Keratinocyte (primary cell): ENCODE data around the gene PNLDC1. TPM values are rescaled to one million over a fixed set of nuclear protein-coding genes. Genes with fewer than 3 reads are reported as not detected.
"Not testable (repeated sequence)": the region's sequence is repeated elsewhere in the genome, so short reads cannot be mapped to it uniquely, and the experiment has no call there.

Experiments used
- DNase-seq: peaks from one replicate; pipeline ENCODE4 v3.0.0-alpha.2; 2011; ENCODE audit warnings: low read depth, missing footprints, low spot score
- FAIRE-seq: peaks from 2 replicates; lab custom pipeline; 2011; peaks lifted over from hg19 to GRCh38; lab: Jason Lieb, UNC
- H2AFZ ChIP-seq: 2 replicates; pipeline ENCODE4 v1.6.0; 2012; ENCODE audit warnings: low read length, control low read depth, inconsistent platforms; ENCODE audit not compliant: control insufficient read depth
- H3K27ac ChIP-seq: 2 replicates; pipeline ENCODE4 v1.5.1; 2011; ENCODE audit warnings: low read length; ENCODE audit not compliant: control insufficient read depth, insufficient read depth
- H3K27me3 ChIP-seq: 3 replicates; pipeline ENCODE4 v1.6.0; 2011; ENCODE audit warnings: low read length; ENCODE audit not compliant: control insufficient read depth, insufficient read depth; ENCODE audit errors: extremely low read depth
- H3K36me3 ChIP-seq, 2 experiments: 2 replicates in 1 of 2; 3 replicates in 1 of 2; pipeline ENCODE4 v1.5.1; 2011; ENCODE audit warnings: low read length in 2 of 2, mild to moderate bottlenecking in 1 of 2; ENCODE audit not compliant: control insufficient read depth in 2 of 2, insufficient read depth in 2 of 2; ENCODE audit errors: extremely low read depth in 1 of 2
- H3K4me1 ChIP-seq: 3 replicates; pipeline ENCODE4 v1.5.1; 2011; ENCODE audit warnings: low read length; ENCODE audit not compliant: control insufficient read depth, insufficient read depth; ENCODE audit errors: extremely low read depth
- H3K4me2 ChIP-seq: 3 replicates; pipeline ENCODE4 v1.6.0; 2011; ENCODE audit warnings: low read depth, low read length; ENCODE audit not compliant: control insufficient read depth, insufficient read depth; ENCODE audit errors: extremely low read depth
- H3K4me3 ChIP-seq, 3 experiments: fragments of 200-600 bp in 1 of 3; sonication (generic) in 1 of 3; 2 replicates in 2 of 3; 3 replicates in 1 of 3; pipeline ENCODE4 v1.5.1; 2011 to 2016; ENCODE audit warnings: low read length in 3 of 3, mild to moderate bottlenecking in 3 of 3, control low read depth in 2 of 3, inconsistent platforms in 1 of 3, low read depth in 1 of 3, mixed read lengths in 1 of 3, mixed run types in 1 of 3, moderate library complexity in 1 of 3; ENCODE audit not compliant: control insufficient read depth in 2 of 3, insufficient read depth in 2 of 3; ENCODE audit errors: extremely low read depth in 1 of 3
- H3K79me2 ChIP-seq: 2 replicates; pipeline ENCODE4 v1.6.0; 2012; ENCODE audit warnings: low read length; ENCODE audit not compliant: control insufficient read depth, insufficient read depth
- H3K9ac ChIP-seq: 3 replicates; pipeline ENCODE4 v1.6.0; 2011; ENCODE audit warnings: low read length; ENCODE audit not compliant: control insufficient read depth, insufficient read depth; ENCODE audit errors: extremely low read depth
- H3K9me1 ChIP-seq: 3 replicates; pipeline ENCODE4 v1.6.0; 2011; ENCODE audit warnings: low read length; ENCODE audit not compliant: control insufficient read depth, insufficient read depth; ENCODE audit errors: extremely low read depth
- H3K9me3 ChIP-seq: 2 replicates; pipeline ENCODE4 v1.5.1; 2012; ENCODE audit warnings: low read depth, low read length; ENCODE audit not compliant: control insufficient read depth
- H4K20me1 ChIP-seq: 3 replicates; pipeline ENCODE4 v1.6.0; 2011; ENCODE audit warnings: low read length; ENCODE audit not compliant: control insufficient read depth, insufficient read depth; ENCODE audit errors: extremely low read depth
- EZH2 ChIP-seq: IDR thresholded peaks from one replicate; pipeline ENCODE4 v1.6.1; 2012; ENCODE audit warnings: inconsistent platforms, mild to moderate bottlenecking, low read length, moderate library complexity
- dilution Hi-C: fragments of 300-500 bp; cut with MboI; formaldehyde crosslinking; loops from one replicate; pipeline ENCODE4 v1.7.0; 2020; ENCODE audit warnings: low sequenced_read_pairs; ENCODE audit not compliant: extremely low pct_ligation_motif_present
- polyA plus RNA-seq, 5 experiments: library from polyadenylated mRNA; depleted of rRNA in 3 of 5; stranded (reverse) in 3 of 5; stranded (forward) in 1 of 5; unstranded in 1 of 5; fragments of >200 nt; gene quantifications; 1 replicate in 1 of 5; 2 replicates in 3 of 5; 3 replicates in 1 of 5; pipeline versions ENCODE4 v1.2.1 to v1.2.3, GENCODE V29; 2011 to 2012; ENCODE audit warnings: missing spikeins in 2 of 5, low read depth in 1 of 5, low replicate concordance in 1 of 5
- TF ChIP-seq, protein P1 (sequence below), 3 experiments: IDR thresholded peaks in 1 of 3; conservative IDR thresholded peaks in 1 of 3; optimal IDR thresholded peaks in 1 of 3; 2 replicates in 2 of 3; 3 replicates in 1 of 3; pipeline versions ENCODE3 to v1.5.1; 2011; ENCODE audit warnings: low read length in 3 of 3, mild to moderate bottlenecking in 3 of 3, moderate library complexity in 2 of 3, control low read depth in 1 of 3, inconsistent platforms in 1 of 3; ENCODE audit not compliant: insufficient read depth in 2 of 3; ENCODE audit errors: extremely low read depth in 1 of 3

Gene PNLDC1
- polyA plus RNA-seq, 1 donor (not counting 4 experiments of a cell fraction or from before 2014, with no cell fraction given) = 0.14 TPM

- H3K4me2 ChIP-seq = no peak overlapping the region
- H4K20me1 ChIP-seq = no peaks in the 10 kb centered on the region
- H3K4me1 ChIP-seq = no peaks in the 10 kb centered on the region
- H3K9me3 ChIP-seq = no peaks in the 10 kb centered on the region
- no peaks in the 10 kb centered on the region for H3K9me1 ChIP-seq
- H3K9ac ChIP-seq = no peak overlapping the region
- TF ChIP-seq, protein P1, sequence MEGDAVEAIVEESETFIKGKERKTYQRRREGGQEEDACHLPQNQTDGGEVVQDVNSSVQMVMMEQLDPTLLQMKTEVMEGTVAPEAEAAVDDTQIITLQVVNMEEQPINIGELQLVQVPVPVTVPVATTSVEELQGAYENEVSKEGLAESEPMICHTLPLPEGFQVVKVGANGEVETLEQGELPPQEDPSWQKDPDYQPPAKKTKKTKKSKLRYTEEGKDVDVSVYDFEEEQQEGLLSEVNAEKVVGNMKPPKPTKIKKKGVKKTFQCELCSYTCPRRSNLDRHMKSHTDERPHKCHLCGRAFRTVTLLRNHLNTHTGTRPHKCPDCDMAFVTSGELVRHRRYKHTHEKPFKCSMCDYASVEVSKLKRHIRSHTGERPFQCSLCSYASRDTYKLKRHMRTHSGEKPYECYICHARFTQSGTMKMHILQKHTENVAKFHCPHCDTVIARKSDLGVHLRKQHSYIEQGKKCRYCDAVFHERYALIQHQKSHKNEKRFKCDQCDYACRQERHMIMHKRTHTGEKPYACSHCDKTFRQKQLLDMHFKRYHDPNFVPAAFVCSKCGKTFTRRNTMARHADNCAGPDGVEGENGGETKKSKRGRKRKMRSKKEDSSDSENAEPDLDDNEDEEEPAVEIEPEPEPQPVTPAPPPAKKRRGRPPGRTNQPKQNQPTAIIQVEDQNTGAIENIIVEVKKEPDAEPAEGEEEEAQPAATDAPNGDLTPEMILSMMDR (optimal IDR thresholded peaks at IDR 0.05 in 1 of 3, IDR thresholded peaks at IDR 0.05 in 1 of 3, conservative IDR thresholded peaks at IDR 0.05 in 1 of 3; ENCODE audit: extremely low read depth in 1 of 3, insufficient read depth in 2 of 3, low read length in 3 of 3) = no peak
- TF ChIP-seq EZH2 = no peak
- dilution Hi-C loops = no loop called here
- H3K27ac ChIP-seq = no peak overlapping the region
- no peaks in the 10 kb centered on the region for H3K27me3 ChIP-seq
- DNase-seq (no peak), FAIRE-seq (no peak)
- no peaks in the 10 kb centered on the region for H3K36me3 ChIP-seq
- no peak overlapping the region for H2AFZ ChIP-seq
- H3K79me2 ChIP-seq = no peaks in the 10 kb centered on the region
- no peak overlapping the region for H3K4me3 ChIP-seq
Measured at GRCh38 chr6:159815410-159815809, 15.3 kb downstream of the PNLDC1 start.

DNA sequence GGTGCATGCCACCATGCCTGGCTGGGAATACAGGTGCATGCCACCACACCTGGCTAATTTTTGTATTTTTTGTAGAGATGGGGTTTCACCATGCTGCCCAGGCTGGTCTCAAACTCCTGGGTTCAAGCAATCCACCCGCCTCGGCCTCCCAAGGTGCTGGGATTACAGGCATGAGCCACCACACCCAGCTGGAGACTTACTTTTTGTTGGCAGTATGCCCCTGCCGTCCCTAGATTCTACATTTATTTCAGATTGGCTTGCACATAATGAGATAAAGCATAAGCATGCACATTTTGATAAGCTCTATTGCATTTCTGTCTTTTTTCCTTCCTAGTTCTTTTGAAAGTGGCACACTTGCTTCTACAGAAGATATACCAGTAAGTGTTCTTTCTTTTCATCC, 16.7 kb downstream of the PNLDC1 start:
- FAIRE-seq, H3K4me2 ChIP-seq, dilution Hi-C loops, H3K9ac ChIP-seq, H3K27me3 ChIP-seq, H3K4me3 ChIP-seq, H3K9me1 ChIP-seq, H3K27ac ChIP-seq, H2AFZ ChIP-seq, DNase-seq, H3K36me3 ChIP-seq, H3K79me2 ChIP-seq, H3K9me3 ChIP-seq, H4K20me1 ChIP-seq, H3K4me1 ChIP-seq: not testable (repeated sequence)
